OCI-LY7 (cell line): Measurements from ENCODE around the gene PHF1.

ENCODE experiments used
- CTCF ChIP-seq: fragments of 200-600 bp; sonication (generic); conservative IDR thresholded peaks from 2 replicates; pipeline ENCODE4 v1.5.1; 2014; ENCODE audit warnings: mild to moderate bottlenecking, antibody characterized with exemption, low read length, moderate library complexity, mixed read lengths
- EZH2phosphoT487 ChIP-seq: fragments of 200-600 bp; sonication (generic); IDR thresholded peaks from 2 replicates; pipeline ENCODE4 v1.6.1; 2018; ENCODE audit warnings: low read depth, borderline replicate concordance, mild to moderate bottlenecking, mixed run types, antibody characterized with exemption, low read length, moderate library complexity, mixed read lengths

DNA sequence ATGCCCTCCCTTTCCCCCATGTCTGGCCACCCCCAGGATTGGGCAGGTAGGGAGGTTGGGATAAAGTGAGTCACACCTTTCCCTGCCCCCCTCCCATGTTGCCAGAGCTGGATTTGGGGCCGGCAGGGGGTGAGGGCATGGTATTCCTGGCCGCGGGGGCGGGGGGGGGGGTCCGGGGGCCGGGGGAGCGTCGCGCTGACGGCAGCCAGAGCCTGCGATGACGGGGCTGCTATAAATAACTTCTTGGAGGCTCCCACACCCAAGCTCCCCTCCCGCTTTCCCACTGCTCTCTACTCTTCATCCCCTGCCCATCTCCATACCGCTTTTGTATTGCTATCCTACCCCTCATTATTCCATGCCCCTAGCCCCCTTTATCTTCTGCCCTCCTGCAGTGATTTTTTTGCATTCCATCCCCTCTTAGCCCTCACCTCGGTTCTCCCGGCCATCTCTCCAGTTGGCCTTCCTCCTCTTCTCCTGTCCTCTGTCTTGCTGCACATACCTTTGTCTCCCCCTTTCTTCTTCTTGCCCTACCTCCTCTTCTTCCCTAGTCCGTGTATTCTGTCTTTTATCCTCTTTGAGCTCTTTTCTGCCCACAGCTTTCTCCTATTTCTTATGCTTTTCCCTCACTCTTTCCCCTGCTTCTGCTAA is 22.9 kb downstream of the PHF1 start:
- TF ChIP-seq EZH2phosphoT487 = no peak
- no peak for TF ChIP-seq CTCF
